Stimulated activated naive B cell treated with anti-CD40 and anti-IgM and Interleukin-4, amounts not matched to agents 10 μg/mL and 1 μg/mL and 100 μg/mL, for 72 hours (primary cell): ENCODE measurements around the gene RARRES2.

Experiments
- ATAC-seq, 2 donors: fragments of 150-1000 bp; cut with Tn5 transposase; replicated peaks; 2 replicates each; pipeline ENCODE4 v1.10.0; 2021; ENCODE audit warnings: moderate library complexity in 1 of 2
- DNase-seq: peaks from one replicate; pipeline ENCODE4 v3.0.0; 2021
- H3K27ac Mint-ChIP-seq: one replicate; pipeline ENCODE4 v1.8.0; 2022; ENCODE audit warnings: mild to moderate bottlenecking, mixed read lengths
- H3K27me3 Mint-ChIP-seq, 2 donors: one replicate each; pipeline ENCODE4 v1.8.0; 2022; ENCODE audit warnings: mixed read lengths in 2 of 2
- H3K36me3 Mint-ChIP-seq, 2 donors: one replicate each; pipeline ENCODE4 v1.8.0; 2022; ENCODE audit warnings: mixed read lengths in 2 of 2, mild to moderate bottlenecking in 1 of 2
- H3K4me1 Mint-ChIP-seq, 2 donors: one replicate each; pipeline ENCODE4 v1.8.0; 2022; ENCODE audit warnings: mixed read lengths in 2 of 2, mild to moderate bottlenecking in 1 of 2
- H3K4me3 Mint-ChIP-seq, 2 donors: one replicate each; pipeline ENCODE4 v1.8.0; 2022; ENCODE audit warnings: mild to moderate bottlenecking in 2 of 2, mixed read lengths in 2 of 2, moderate library complexity in 1 of 2
- H3K9me3 Mint-ChIP-seq, 2 donors: one replicate each; pipeline ENCODE4 v1.8.0; 2022; ENCODE audit warnings: mixed read lengths in 2 of 2, mild to moderate bottlenecking in 1 of 2

Gene RARRES2

DNA sequence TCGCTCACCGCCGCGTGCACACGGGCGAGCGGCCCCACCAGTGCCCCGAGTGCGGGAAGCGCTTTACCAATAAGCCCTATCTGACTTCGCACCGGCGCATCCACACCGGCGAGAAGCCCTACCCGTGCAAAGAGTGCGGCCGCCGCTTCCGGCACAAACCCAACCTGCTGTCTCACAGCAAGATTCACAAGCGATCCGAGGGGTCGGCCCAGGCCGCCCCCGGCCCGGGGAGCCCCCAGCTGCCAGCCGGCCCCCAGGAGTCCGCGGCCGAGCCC, 30.5 kb upstream of the RARRES2 start:
- Mint-ChIP-seq H3K27ac (no peak overlapping the region), H3K9me3 (no peaks in the 10 kb centered on the region), H3K4me1 (peaks cover 50 to 76% of the 10 kb centered on the region in 2 donors), H3K27me3 (no peaks in the 10 kb centered on the region), H3K4me3 (no peak overlapping the region), H3K36me3 (peaks cover 53 to 61% of the 10 kb centered on the region in 2 donors)
- ATAC-seq: no peak
- DNase-seq: no peak

DNA sequence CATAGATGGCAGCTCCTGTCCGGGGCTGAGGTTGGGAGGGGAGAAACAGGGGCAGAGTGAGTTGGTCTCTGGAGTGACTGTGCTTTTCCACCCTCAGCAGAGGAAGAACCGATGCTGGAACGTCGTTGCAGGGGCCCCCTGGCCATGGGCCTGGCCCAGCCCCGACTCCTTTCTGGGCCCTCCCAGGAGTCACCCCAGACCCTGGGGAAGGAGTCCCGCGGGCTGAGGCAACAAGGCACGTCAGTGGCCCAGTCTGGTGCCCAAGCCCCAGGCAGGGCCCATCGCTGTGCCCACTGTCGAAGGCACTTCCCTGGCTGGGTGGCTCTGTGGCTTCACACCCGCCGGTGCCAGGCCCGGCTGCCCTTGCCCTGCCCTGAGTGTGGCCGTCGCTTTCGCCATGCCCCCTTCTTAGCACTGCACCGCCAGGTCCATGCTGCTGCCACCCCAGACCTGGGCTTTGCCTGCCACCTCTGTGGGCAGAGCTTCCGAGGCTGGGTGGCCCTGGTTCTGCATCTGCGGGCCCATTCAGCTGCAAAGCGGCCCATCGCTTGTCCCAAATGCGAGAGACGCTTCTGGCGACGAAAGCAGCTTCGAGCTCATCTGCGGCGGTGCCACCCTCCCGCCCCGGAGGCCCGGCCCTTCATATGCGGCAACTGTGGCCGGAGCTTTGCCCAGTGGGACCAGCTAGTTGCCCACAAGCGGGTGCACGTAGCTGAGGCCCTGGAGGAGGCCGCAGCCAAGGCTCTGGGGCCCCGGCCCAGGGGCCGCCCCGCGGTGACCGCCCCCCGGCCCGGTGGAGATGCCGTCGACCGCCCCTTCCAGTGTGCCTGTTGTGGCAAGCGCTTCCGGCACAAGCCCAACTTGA, 29.9 kb upstream of the RARRES2 start:
- Mint-ChIP-seq H3K9me3 (no peaks in the 10 kb centered on the region), H3K27me3 (no peaks in the 10 kb centered on the region), H3K4me1 (peaks cover 47 to 76% of the 10 kb centered on the region in 2 donors), H3K4me3 (peak overlapping the region in 1 of 2 donors; percentile 96), H3K27ac (peak overlapping the region; percentile 81), H3K36me3 (peaks cover 53 to 60% of the 10 kb centered on the region in 2 donors)
- ATAC-seq: no peak
- no peak for DNase-seq

DNA sequence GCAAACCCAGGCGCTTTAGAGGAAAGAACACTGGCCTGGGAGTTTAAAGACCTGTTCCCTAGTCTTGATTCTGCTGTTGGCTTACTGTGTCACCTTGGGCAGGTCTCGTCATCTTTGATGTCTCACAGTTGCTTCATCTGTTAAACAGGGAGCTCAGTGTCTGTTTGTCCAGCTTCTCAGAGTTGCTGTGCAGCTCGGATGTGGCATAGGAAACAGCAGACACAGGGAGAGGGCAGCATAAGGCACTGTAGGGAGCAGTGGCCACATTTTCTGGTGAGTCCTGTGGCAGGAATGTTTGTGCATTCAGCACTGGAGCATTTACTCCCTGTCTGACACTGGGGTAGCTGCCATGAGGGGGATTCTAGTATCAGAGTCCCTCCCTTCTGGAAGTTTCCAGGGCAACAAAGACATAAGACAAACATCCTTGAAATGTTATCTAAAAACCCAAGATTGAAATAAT, 29.2 kb upstream of the RARRES2 start:
- Mint-ChIP-seq H3K27ac (peak overlapping the region; percentile 81), H3K4me1 (peaks cover 46 to 76% of the 10 kb centered on the region in 2 donors), H3K9me3 (no peaks in the 10 kb centered on the region), H3K4me3 (peak overlapping the region; percentile 96 to 97), H3K36me3 (peaks cover 49 to 53% of the 10 kb centered on the region in 2 donors), H3K27me3 (no peaks in the 10 kb centered on the region)
- DNase-seq (no peak), ATAC-seq (no peak)

DNA sequence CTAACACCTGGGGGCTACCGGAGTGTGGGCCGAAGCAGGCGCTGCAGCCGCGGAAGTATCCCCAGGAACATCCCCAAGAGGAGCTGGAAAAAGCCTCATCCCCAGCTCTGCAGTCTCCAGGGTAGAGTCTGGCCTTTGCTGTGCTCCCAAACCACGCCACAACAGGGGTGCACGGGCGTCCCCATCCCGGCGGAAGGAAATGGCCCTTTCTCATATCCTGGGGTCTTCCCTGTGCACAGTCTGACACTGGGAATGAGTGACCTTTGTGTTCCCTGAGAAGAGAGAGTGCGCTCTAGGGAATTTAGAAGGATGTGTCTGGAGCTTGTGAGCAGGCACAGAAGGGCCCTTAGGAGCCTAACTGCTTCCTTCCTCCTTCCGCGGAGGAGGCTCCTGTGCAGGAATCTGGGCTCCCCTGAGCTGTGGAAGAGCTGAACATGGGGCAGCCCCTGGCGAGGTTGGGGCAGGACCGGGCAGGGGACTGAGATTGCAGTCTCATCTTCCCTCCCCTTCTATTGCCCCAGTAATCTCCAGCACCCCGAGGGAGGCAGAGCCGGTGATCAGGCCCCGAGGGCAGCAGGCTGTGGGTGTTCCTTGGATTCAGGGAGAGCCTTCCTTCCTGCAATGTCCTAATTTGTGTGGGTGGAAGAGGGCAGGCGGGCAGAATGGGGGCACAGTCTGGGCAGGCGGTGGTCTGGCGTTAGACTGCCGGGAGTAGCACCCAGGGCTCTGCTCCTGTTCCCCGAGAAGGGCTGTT, 28.5 kb upstream of the RARRES2 start:
- H3K9me3 Mint-ChIP-seq: no peaks in the 10 kb centered on the region
- peak overlapping the region; percentile 96 to 97 for H3K4me3 Mint-ChIP-seq
- no peaks in the 10 kb centered on the region for H3K27me3 Mint-ChIP-seq
- H3K27ac Mint-ChIP-seq: peak overlapping the region; percentile 99
- no peak for DNase-seq
- H3K36me3 Mint-ChIP-seq: peaks cover 45 to 48% of the 10 kb centered on the region in 2 donors
- peak in 1 of 2 donors; percentile 0 for ATAC-seq
- peaks cover 46 to 76% of the 10 kb centered on the region in 2 donors for H3K4me1 Mint-ChIP-seq

DNA sequence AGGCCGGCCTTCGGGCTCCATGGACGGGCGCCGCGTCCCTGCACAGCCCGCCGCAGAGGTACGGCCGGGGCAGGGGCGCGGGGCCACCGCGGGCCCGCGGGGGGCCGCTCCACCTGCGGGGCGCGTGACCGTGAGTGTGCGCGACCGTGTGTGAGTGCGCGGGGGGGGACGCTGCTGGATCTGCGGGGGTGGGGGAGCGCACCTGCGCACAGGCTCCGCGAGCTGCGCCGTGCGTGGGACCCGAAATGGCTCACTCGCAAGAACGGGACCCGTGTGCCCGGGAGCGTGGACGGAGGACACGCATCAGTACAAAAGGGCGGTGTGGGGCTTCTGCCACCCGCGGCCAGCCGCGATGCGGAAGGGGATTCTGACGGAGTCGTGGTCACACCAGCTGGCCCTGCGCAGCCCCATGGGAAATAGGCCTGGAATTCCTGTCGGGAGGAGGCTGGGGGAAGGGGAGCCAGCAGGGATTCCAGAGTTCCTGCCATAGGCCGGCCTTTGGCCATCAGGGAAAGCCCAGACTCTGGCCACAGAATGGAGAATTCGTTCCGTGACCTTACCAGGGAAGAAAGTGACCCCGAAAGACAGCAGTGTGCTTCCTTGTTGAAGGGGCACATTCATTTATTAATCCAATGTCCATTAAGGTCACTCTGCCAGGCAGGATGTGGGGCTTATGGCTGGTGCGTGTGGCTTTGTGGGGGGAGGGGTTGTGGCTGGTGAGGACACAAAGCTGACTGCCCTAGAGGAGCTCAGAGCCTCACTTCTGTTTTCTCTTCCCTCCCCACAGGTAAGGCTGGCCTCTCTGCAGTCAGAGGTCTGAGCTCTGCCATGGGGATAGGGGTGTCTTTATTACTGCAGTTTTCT, 27.7 kb upstream of the RARRES2 start:
- peak; percentile 64 for DNase-seq
- H3K36me3 Mint-ChIP-seq: peaks cover 37 to 40% of the 10 kb centered on the region in 2 donors
- peak; percentile 71 to 75 for ATAC-seq
- peaks cover 44 to 73% of the 10 kb centered on the region in 2 donors for H3K4me1 Mint-ChIP-seq
- no peaks in the 10 kb centered on the region for H3K9me3 Mint-ChIP-seq
- H3K27ac Mint-ChIP-seq: peak overlapping the region; percentile 99
- peak overlapping the region; percentile 96 to 97 for H3K4me3 Mint-ChIP-seq
- H3K27me3 Mint-ChIP-seq: no peaks in the 10 kb centered on the region

DNA sequence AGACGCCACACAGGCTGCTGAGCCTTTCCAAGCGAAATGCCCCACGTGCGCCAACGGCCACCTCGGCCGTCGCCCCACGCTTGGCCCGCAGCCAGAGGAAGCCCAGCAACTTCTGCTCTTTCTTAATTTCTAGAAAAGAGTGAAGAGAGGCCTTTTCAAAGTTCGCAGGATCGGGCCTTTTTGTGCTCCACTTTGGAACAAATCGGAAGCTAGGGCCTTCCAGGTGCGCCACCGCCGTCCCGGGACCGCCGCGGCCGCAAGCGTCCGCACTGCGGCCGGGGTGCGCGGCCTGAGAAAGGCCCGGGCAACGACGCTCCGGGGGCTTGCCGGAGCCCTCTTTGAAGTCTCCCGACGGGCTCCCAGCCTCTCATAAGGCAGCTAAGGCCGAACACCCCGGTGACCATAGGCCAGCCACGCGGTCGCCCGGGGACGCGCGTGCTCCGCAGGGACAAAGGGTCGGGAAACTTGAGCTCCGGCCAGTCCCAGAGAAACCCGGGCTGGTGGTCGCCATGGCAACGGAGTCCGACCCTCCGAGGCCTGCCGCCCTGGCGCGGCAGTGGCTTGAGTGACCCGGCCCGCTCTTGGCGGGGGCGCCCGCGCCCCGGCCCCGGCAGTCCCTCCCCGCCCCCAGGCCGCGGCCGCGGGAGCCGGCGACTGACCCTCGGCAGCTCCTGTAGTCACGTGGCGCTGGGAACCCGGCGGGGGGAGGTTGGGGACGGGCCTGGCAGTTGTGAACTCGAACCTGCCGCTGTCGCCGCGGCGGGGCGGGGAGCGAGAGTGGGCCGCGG, 26.9 kb upstream of the RARRES2 start, which contains the start of gene REPIN1:
TSS of gene REPIN1 (plus strand) at position 727 of the 788 bp plus-strand sequence. CDS start 890 bp downstream, outside the sequence.
- DNase-seq (peak; percentile 85), ATAC-seq (peak; percentile 42 to 53)
- Mint-ChIP-seq H3K4me3 (peak within 1 kb of the TSS; percentile 96 to 97), H3K27me3 (no peaks in the 10 kb centered on the region), H3K9me3 (no peaks in the 10 kb centered on the region), H3K27ac (peak within 1 kb of the TSS; percentile 99), H3K4me1 (peaks cover 45 to 73% of the 10 kb centered on the region in 2 donors), H3K36me3 (peaks cover 29 to 32% of the 10 kb centered on the region in 2 donors)

DNA sequence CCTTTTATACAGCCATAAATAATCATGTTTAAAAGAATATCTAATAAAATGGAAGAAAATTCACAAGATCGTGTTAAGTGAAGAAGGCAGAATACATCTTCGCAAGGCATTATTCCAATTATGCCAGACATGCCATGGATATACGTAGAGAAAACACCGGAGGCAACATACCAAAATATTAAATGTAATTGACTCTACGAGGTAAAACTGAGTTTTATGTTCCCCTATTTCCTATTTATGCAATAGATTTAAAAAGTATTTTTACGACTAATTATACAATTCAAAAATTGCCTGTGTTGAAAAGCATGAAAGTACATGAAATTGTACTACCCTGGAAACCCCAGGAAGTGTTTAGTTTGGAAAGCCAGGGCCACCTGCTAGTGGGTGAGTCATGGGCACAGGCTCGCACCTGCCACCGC, 26.3 kb upstream of the RARRES2 start:
- peaks cover 46 to 73% of the 10 kb centered on the region in 2 donors for H3K4me1 Mint-ChIP-seq
- peak overlapping the region; percentile 85 to 96 for H3K4me3 Mint-ChIP-seq

DNA sequence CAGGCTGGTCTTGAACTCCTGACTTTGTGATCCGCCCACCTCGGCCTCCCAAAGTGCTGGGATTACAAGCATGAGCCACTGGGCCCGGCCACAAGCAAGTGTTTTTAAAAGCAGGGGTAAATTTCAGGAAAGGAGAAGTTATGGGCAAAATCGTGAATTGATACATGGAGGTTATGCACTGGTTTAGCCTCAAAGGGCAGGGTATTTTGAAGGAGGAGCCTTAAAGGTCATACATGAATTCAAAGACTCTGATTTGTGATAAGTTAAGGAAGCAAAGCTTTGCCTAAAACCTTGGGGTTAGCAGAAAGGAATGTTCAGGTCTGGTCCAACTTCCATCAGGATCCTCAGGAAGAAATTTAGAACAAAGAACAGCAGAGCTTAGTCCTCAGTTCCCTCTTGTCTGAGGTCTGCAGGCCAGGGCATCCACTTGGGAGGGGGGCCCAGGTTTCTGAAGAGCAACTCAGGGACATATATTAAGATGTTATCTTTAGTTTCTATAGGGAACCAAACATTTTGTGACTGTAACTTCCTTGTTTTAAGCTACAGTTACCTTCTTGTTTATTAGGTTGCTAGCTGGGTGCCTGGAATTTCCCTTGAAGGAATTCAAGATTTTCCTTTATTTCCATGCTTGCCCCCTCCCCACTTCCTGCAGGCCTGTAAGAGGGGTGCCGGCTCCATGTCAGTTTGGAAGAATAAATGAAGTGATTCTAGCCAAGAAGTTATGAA, 24.4 kb upstream of the RARRES2 start:
- Mint-ChIP-seq H3K36me3 (peaks cover 16 to 19% of the 10 kb centered on the region in 2 donors), H3K4me3 (peak overlapping the region; percentile 43 to 55), H3K4me1 (peaks cover 50 to 81% of the 10 kb centered on the region in 2 donors), H3K27ac (peak overlapping the region; percentile 99), H3K9me3 (no peaks in the 10 kb centered on the region), H3K27me3 (no peaks in the 10 kb centered on the region)
- DNase-seq: peak; percentile 51
- peak; percentile 43 to 45 for ATAC-seq

More for the DNA sequence above, 26.3 kb upstream of the RARRES2 start:
- ATAC-seq: no peak
- peak overlapping the region; percentile 97 for H3K27ac Mint-ChIP-seq
- H3K36me3 Mint-ChIP-seq: peaks cover 23 to 26% of the 10 kb centered on the region in 2 donors
- DNase-seq: no peak
- no peaks in the 10 kb centered on the region for H3K27me3 Mint-ChIP-seq
- no peaks in the 10 kb centered on the region for H3K9me3 Mint-ChIP-seq

DNA sequence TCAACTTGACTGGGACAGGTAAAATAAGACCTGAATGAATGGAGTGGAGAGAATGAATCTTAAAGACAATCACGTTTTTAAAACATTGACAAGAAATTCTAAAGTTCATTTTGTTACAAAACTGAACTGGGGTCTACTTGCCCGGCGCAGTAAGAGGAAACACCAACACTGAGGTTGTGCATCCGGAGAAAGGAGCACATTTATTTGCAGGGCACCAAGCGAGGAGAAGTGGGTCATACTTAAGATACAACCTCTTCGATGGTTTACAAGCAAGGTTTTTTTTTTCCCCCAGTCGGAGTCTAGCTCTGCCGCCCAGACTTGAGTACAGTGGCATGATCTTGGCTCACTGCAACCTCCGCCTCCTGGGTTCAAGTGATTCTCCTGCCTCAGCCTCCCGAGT, 23.8 kb upstream of the RARRES2 start:
- peak overlapping the region in 1 of 2 donors; percentile 43 for H3K4me3 Mint-ChIP-seq
- peaks cover 44 to 77% of the 10 kb centered on the region in 2 donors for H3K4me1 Mint-ChIP-seq
- H3K27me3 Mint-ChIP-seq: peaks cover 0 to under 1% of the 10 kb centered on the region in 2 donors
- DNase-seq (no peak), ATAC-seq (no peak)
- H3K9me3 Mint-ChIP-seq: peaks cover 0 to under 1% of the 10 kb centered on the region in 2 donors
- peaks cover 12 to 14% of the 10 kb centered on the region in 2 donors for H3K36me3 Mint-ChIP-seq
- H3K27ac Mint-ChIP-seq: peak overlapping the region; percentile 99

DNA sequence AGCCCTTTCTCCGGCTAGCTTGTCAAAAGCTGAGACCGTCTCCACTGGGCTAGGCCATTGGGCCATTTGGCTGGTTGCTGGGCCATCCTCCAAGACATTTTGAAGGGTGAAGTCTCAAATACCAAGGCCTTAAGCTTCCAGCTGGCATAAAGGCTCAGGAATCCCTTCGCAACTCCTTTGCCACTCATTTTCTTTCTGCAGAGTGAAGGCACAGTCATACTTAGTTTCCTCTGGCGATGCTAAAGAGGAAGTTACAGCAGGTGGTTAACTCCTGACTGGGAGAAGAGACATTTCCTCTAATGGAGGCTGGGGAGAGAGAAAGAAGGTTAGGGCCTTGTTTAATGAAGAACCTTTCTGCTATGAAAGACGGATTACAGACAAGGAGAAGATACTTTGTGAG, 22.4 kb upstream of the RARRES2 start:
- DNase-seq (no peak), ATAC-seq (peak; percentile 46 to 63)
- peaks cover 0 to 5% of the 10 kb centered on the region in 2 donors for H3K27me3 Mint-ChIP-seq
- peaks cover 51 to 83% of the 10 kb centered on the region in 2 donors for H3K4me1 Mint-ChIP-seq
- peak overlapping the region; percentile 10 to 51 for H3K4me3 Mint-ChIP-seq
- H3K36me3 Mint-ChIP-seq: peaks cover 1 to 2% of the 10 kb centered on the region in 2 donors
- H3K27ac Mint-ChIP-seq: peak overlapping the region; percentile 72
- H3K9me3 Mint-ChIP-seq: peaks cover 0 to 4% of the 10 kb centered on the region in 2 donors

DNA sequence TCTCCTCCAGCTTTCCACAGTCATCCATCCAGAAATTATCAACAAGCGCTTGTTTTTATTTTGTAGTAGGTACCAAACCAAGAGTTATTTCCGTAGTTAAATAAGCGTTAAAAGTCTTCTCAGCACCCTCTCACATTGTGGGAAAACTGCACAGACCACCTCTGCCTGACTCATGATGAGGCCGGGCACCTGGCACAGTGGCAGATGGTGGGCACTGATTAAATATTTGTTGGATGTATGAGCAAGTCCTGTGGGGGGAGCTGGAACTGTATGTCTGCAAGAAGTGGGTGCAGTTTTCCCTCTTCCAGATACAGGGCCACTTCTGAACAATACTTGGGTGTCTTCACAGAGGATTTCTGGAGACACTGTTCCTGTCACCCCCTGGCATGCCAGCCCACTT, 21.9 kb upstream of the RARRES2 start:
- DNase-seq (no peak), ATAC-seq (no peak)
- H3K36me3 Mint-ChIP-seq: peaks cover 0 to 2% of the 10 kb centered on the region in 2 donors
- peak overlapping the region; percentile 72 for H3K27ac Mint-ChIP-seq
- peaks cover 51 to 86% of the 10 kb centered on the region in 2 donors for H3K4me1 Mint-ChIP-seq
- H3K4me3 Mint-ChIP-seq: no peak overlapping the region
- peaks cover 0 to 5% of the 10 kb centered on the region in 2 donors for H3K27me3 Mint-ChIP-seq
- peaks cover 0 to 4% of the 10 kb centered on the region in 2 donors for H3K9me3 Mint-ChIP-seq

DNA sequence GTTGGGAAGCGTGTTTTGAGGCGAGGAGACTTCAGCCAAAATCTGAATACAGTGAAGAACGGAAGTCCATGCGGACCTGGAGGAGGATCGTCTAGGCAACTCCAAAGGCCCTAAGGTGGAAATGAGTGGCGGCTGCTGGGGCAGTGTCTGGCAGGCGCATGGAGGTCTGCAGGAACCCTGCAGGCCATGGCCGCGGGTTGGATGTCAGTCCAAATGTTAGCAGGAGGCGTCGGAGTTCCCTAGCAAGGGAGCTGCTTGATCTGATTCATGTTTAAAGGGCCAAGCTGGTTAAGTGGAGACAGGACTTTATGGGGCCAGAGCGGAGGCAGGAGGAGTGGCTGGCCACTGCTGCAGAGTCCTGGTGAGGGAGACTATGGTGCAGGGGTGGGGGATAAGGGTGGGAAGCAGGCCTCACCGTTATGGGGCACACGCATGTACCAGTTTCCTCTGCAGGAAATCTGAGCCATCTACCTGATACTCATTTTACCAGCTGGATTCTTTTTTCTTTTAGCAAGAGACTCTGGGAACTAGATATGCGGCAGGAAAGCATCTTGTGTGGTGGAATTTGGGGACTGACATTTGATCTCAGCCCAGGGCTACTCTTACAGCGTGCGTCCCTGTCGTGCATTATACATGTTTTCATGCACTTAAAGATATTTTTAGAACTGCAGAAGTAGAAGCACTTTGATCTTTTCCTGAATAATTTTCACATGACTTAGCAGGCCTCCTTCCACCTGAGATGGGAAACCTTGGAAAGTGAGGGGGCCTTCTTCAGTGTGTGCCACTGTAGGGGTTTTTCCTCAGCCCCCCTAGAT, 20.6 kb upstream of the RARRES2 start:
- Mint-ChIP-seq H3K36me3 (peaks cover 0 to 2% of the 10 kb centered on the region in 2 donors), H3K27me3 (peaks cover 0 to 5% of the 10 kb centered on the region in 2 donors), H3K9me3 (peaks cover 0 to 4% of the 10 kb centered on the region in 2 donors), H3K27ac (no peak overlapping the region), H3K4me1 (peaks cover 54 to 86% of the 10 kb centered on the region in 2 donors), H3K4me3 (no peak overlapping the region)
- ATAC-seq (no peak), DNase-seq (no peak)
